SU-DHL-6 (cell line): Measurements from ENCODE around the gene TMEM204.

Experiments
- CTCF ChIP-seq: fragments of 200-600 bp; sonication (generic); IDR thresholded peaks from one replicate; pipeline ENCODE4 v1.5.1; 2017; ENCODE audit warnings: antibody characterized with exemption, mild to moderate bottlenecking, low read length, moderate library complexity; ENCODE audit not compliant: insufficient read depth, poor library complexity, severe bottlenecking
- EZH2phosphoT487 ChIP-seq: fragments of 200-600 bp; sonication (generic), shearing (Covaris generic); conservative IDR thresholded peaks from 2 replicates; pipeline ENCODE4 v1.6.1; 2018; ENCODE audit warnings: mild to moderate bottlenecking, antibody characterized with exemption, low read length, moderate library complexity, mixed read lengths

GRCh38 chr16:1548233-1548632, 14.8 kb downstream of the TMEM204 start:
- TF ChIP-seq CTCF, result no peak
- no peak for TF ChIP-seq EZH2phosphoT487
